ENCODE data around the gene HDAC9.

Gene HDAC9

GRCh38 chr7:18671176-18671575 lies 175.6 kb downstream of the HDAC9 start:
- H3K4me1 ChIP-seq (ENCODE audit: control insufficient read depth, insufficient read depth, low read length): no peaks in the 10 kb centered on the region
- peaks cover 3% of the 10 kb centered on the region for H3K36me3 ChIP-seq (ENCODE audit: control insufficient read depth, insufficient read depth, low read length)
- no peaks in the 10 kb centered on the region for H3K27me3 ChIP-seq (ENCODE audit: control insufficient read depth, insufficient read depth, low read length, poor library complexity, severe bottlenecking)
- WGBS, 2 experiments: 72 to 82% methylated on average over 5 of the region's 5 CpGs
- H3K27ac ChIP-seq (ENCODE audit: insufficient read depth, low read depth, low read length, poor library complexity, severe bottlenecking): no peak overlapping the region
- no peaks in the 10 kb centered on the region for H3K9me3 ChIP-seq (ENCODE audit: control insufficient read depth, low read length)
- no peak overlapping the region for H3K4me3 ChIP-seq (ENCODE audit: insufficient read depth, low read depth, low read length)

GRCh38 chr7:18675579-18675978 lies 180.0 kb downstream of the HDAC9 start:
- H3K27ac ChIP-seq (ENCODE audit: insufficient read depth, low read depth, low read length, poor library complexity, severe bottlenecking): no peak overlapping the region
- no peaks in the 10 kb centered on the region for H3K36me3 ChIP-seq (ENCODE audit: control insufficient read depth, insufficient read depth, low read length)
- no peaks in the 10 kb centered on the region for H3K27me3 ChIP-seq (ENCODE audit: control insufficient read depth, insufficient read depth, low read length, poor library complexity, severe bottlenecking)
- H3K9me3 ChIP-seq (ENCODE audit: control insufficient read depth, low read length): no peaks in the 10 kb centered on the region
- no peak overlapping the region for H3K4me3 ChIP-seq (ENCODE audit: insufficient read depth, low read depth, low read length)
- 70 to 84% methylated on average over 2 of the region's 2 CpGs for WGBS, 2 experiments
- no peaks in the 10 kb centered on the region for H3K4me1 ChIP-seq (ENCODE audit: control insufficient read depth, insufficient read depth, low read length)

- Histone ChIP-seq H3K4me3 (ENCODE audit: insufficient read depth, low read depth, low read length) (no peak overlapping the region), H3K4me1 (ENCODE audit: control insufficient read depth, insufficient read depth, low read length) (no peaks in the 10 kb centered on the region), H3K36me3 (ENCODE audit: control insufficient read depth, insufficient read depth, low read length) (no peaks in the 10 kb centered on the region), H3K27me3 (ENCODE audit: control insufficient read depth, insufficient read depth, low read length, poor library complexity, severe bottlenecking) (no peaks in the 10 kb centered on the region), H3K9me3 (ENCODE audit: control insufficient read depth, low read length) (no peaks in the 10 kb centered on the region), H3K27ac (ENCODE audit: insufficient read depth, low read depth, low read length, poor library complexity, severe bottlenecking) (no peak overlapping the region)
- WGBS, 2 experiments: 86% methylated on average over 1 of the region's 1 CpG
These were observed 183.7 kb downstream of the HDAC9 start for GRCh38 chr7:18679261-18679660.

- WGBS, 2 experiments: 78 to 94% methylated on average over 2 of the region's 2 CpGs
- Histone ChIP-seq H3K4me3 (ENCODE audit: insufficient read depth, low read depth, low read length) (no peak overlapping the region), H3K27ac (ENCODE audit: insufficient read depth, low read depth, low read length, poor library complexity, severe bottlenecking) (no peak overlapping the region), H3K4me1 (ENCODE audit: control insufficient read depth, insufficient read depth, low read length) (no peaks in the 10 kb centered on the region), H3K9me3 (ENCODE audit: control insufficient read depth, low read length) (no peaks in the 10 kb centered on the region), H3K36me3 (ENCODE audit: control insufficient read depth, insufficient read depth, low read length) (no peaks in the 10 kb centered on the region), H3K27me3 (ENCODE audit: control insufficient read depth, insufficient read depth, low read length, poor library complexity, severe bottlenecking) (no peaks in the 10 kb centered on the region)
These were observed 185.0 kb downstream of the HDAC9 start for GRCh38 chr7:18680576-18680975.

GRCh38 chr7:18684916-18685315 lies 189.4 kb downstream of the HDAC9 start:
- Histone ChIP-seq H3K9me3 (ENCODE audit: control insufficient read depth, low read length) (no peaks in the 10 kb centered on the region), H3K27ac (ENCODE audit: insufficient read depth, low read depth, low read length, poor library complexity, severe bottlenecking) (no peak overlapping the region), H3K27me3 (ENCODE audit: control insufficient read depth, insufficient read depth, low read length, poor library complexity, severe bottlenecking) (no peaks in the 10 kb centered on the region), H3K4me3 (ENCODE audit: insufficient read depth, low read depth, low read length) (no peak overlapping the region), H3K36me3 (ENCODE audit: control insufficient read depth, insufficient read depth, low read length) (no peaks in the 10 kb centered on the region), H3K4me1 (ENCODE audit: control insufficient read depth, insufficient read depth, low read length) (no peaks in the 10 kb centered on the region)
- WGBS, 2 experiments: 89% methylated on average over 1 of the region's 1 CpG; no CpG with 5 or more reads in 1 of the 2 experiments

- no peak overlapping the region for H3K27ac ChIP-seq (ENCODE audit: insufficient read depth, low read depth, low read length, poor library complexity, severe bottlenecking)
- H3K4me3 ChIP-seq (ENCODE audit: insufficient read depth, low read depth, low read length): no peak overlapping the region
- no peaks in the 10 kb centered on the region for H3K36me3 ChIP-seq (ENCODE audit: control insufficient read depth, insufficient read depth, low read length)
- H3K27me3 ChIP-seq (ENCODE audit: control insufficient read depth, insufficient read depth, low read length, poor library complexity, severe bottlenecking): no peaks in the 10 kb centered on the region
- H3K4me1 ChIP-seq (ENCODE audit: control insufficient read depth, insufficient read depth, low read length): no peaks in the 10 kb centered on the region
- no peaks in the 10 kb centered on the region for H3K9me3 ChIP-seq (ENCODE audit: control insufficient read depth, low read length)
These were observed 190.4 kb downstream of the HDAC9 start for GRCh38 chr7:18685971-18686370.

- H3K4me1 ChIP-seq (ENCODE audit: control insufficient read depth, insufficient read depth, low read length): no peaks in the 10 kb centered on the region
- 92 to 97% methylated on average over 2 of the region's 2 CpGs for WGBS, 2 experiments
- no peaks in the 10 kb centered on the region for H3K27me3 ChIP-seq (ENCODE audit: control insufficient read depth, insufficient read depth, low read length, poor library complexity, severe bottlenecking)
- no peak overlapping the region for H3K27ac ChIP-seq (ENCODE audit: insufficient read depth, low read depth, low read length, poor library complexity, severe bottlenecking)
- H3K36me3 ChIP-seq (ENCODE audit: control insufficient read depth, insufficient read depth, low read length): no peaks in the 10 kb centered on the region
- H3K9me3 ChIP-seq (ENCODE audit: control insufficient read depth, low read length): no peaks in the 10 kb centered on the region
- H3K4me3 ChIP-seq (ENCODE audit: insufficient read depth, low read depth, low read length): no peak overlapping the region
These were observed 194.0 kb downstream of the HDAC9 start for GRCh38 chr7:18689551-18689950.

- WGBS, 2 experiments: 84 to 88% methylated on average over 4 of the region's 4 CpGs
- Histone ChIP-seq H3K27ac (ENCODE audit: insufficient read depth, low read depth, low read length, poor library complexity, severe bottlenecking) (no peak overlapping the region), H3K9me3 (ENCODE audit: control insufficient read depth, low read length) (no peaks in the 10 kb centered on the region), H3K36me3 (ENCODE audit: control insufficient read depth, insufficient read depth, low read length) (no peaks in the 10 kb centered on the region), H3K4me3 (ENCODE audit: insufficient read depth, low read depth, low read length) (no peak overlapping the region), H3K27me3 (ENCODE audit: control insufficient read depth, insufficient read depth, low read length, poor library complexity, severe bottlenecking) (no peaks in the 10 kb centered on the region), H3K4me1 (ENCODE audit: control insufficient read depth, insufficient read depth, low read length) (no peaks in the 10 kb centered on the region)
These were observed 197.9 kb downstream of the HDAC9 start for GRCh38 chr7:18693406-18693805.

GRCh38 chr7:18693816-18694215 lies 198.3 kb downstream of the HDAC9 start:
- WGBS, 2 experiments: 92 to 93% methylated on average over 2 of the region's 2 CpGs

GRCh38 chr7:18694484-18694883 lies 198.9 kb downstream of the HDAC9 start:
- WGBS, 2 experiments: 93 to 94% methylated on average over 3 of the region's 3 CpGs
- Histone ChIP-seq H3K27ac (ENCODE audit: insufficient read depth, low read depth, low read length, poor library complexity, severe bottlenecking) (no peak overlapping the region), H3K4me1 (ENCODE audit: control insufficient read depth, insufficient read depth, low read length) (no peaks in the 10 kb centered on the region), H3K36me3 (ENCODE audit: control insufficient read depth, insufficient read depth, low read length) (no peaks in the 10 kb centered on the region), H3K4me3 (ENCODE audit: insufficient read depth, low read depth, low read length) (no peak overlapping the region), H3K9me3 (ENCODE audit: control insufficient read depth, low read length) (no peaks in the 10 kb centered on the region), H3K27me3 (ENCODE audit: control insufficient read depth, insufficient read depth, low read length, poor library complexity, severe bottlenecking) (no peaks in the 10 kb centered on the region)

More at GRCh38 chr7:18693816-18694215, 198.3 kb downstream of the HDAC9 start:
- Histone ChIP-seq H3K27ac (ENCODE audit: insufficient read depth, low read depth, low read length, poor library complexity, severe bottlenecking) (no peak overlapping the region), H3K9me3 (ENCODE audit: control insufficient read depth, low read length) (no peaks in the 10 kb centered on the region), H3K27me3 (ENCODE audit: control insufficient read depth, insufficient read depth, low read length, poor library complexity, severe bottlenecking) (no peaks in the 10 kb centered on the region), H3K4me3 (ENCODE audit: insufficient read depth, low read depth, low read length) (no peak overlapping the region), H3K36me3 (ENCODE audit: control insufficient read depth, insufficient read depth, low read length) (no peaks in the 10 kb centered on the region), H3K4me1 (ENCODE audit: control insufficient read depth, insufficient read depth, low read length) (no peaks in the 10 kb centered on the region)

GRCh38 chr7:18694911-18695310 lies 199.4 kb downstream of the HDAC9 start:
- Histone ChIP-seq H3K27ac (ENCODE audit: insufficient read depth, low read depth, low read length, poor library complexity, severe bottlenecking) (no peak overlapping the region), H3K27me3 (ENCODE audit: control insufficient read depth, insufficient read depth, low read length, poor library complexity, severe bottlenecking) (no peaks in the 10 kb centered on the region), H3K9me3 (ENCODE audit: control insufficient read depth, low read length) (no peaks in the 10 kb centered on the region), H3K4me3 (ENCODE audit: insufficient read depth, low read depth, low read length) (no peak overlapping the region), H3K4me1 (ENCODE audit: control insufficient read depth, insufficient read depth, low read length) (no peaks in the 10 kb centered on the region), H3K36me3 (ENCODE audit: control insufficient read depth, insufficient read depth, low read length) (no peaks in the 10 kb centered on the region)
- WGBS, 2 experiments: 91 to 100% methylated on average over 1 of the region's 1 CpG

Data from ectodermal cell (in vitro differentiated cells).